Measurements from ENCODE around the gene TPI1.

DNA sequence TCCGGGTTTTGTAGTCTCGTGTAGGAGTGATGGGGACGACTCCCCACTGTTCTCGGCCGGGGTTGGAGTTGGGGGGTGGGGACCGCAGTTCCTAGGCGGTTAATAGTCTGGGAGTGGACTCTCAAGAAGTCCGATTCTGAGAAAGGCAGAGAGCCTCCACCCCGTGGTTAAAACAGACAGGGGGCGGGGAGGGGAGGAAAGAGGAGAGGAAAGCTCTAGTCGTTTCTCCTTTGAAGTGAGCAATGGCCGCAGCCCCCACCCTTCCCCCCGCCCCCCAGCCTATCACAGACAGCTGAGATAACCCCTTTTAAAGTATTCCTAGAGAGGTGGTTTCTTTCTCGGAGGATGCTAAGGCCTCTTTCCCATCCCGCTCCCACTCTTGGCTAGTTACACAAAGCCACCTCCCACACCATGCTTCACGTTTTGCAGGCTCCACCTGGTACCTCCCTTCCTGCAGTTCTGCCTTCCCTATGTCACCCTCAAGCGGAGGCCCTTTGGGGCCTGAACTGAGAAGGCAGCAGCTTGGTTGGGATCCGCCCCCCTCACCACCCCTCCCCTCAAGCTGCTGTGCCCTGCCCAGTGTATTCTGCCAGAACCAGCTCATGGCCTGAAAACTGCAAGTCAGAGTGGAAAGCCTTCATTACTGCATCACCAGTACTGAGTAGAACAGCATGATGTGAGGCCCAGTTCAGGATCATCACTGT, 14.5 kb upstream of the TPI1 start:
- no peak for TF ChIP-seq CTCF (IDR thresholded peaks at IDR 0.05 in 4 of 5, conservative IDR thresholded peaks at IDR 0.05 in 1 of 5)
- TF ChIP-seq POLR2A (IDR thresholded peaks at IDR 0.05), result no peak
